Mesenchymal stem cell (in vitro differentiated cells and primary cell): Measurements from ENCODE around the gene RADIL.

Source experiments
- DNase-seq: peaks from one replicate; pipeline ENCODE4 v3.0.0-alpha.2; 2013
- H2AFZ ChIP-seq: one replicate; pipeline ENCODE4 v1.6.1; 2013; ENCODE audit warnings: low read depth, mild to moderate bottlenecking, control low read depth, inconsistent platforms, low read length, moderate library complexity
- H2AK5ac ChIP-seq: 2 replicates; pipeline ENCODE4 v1.6.1; 2013; ENCODE audit warnings: low read length, moderate library complexity, mild to moderate bottlenecking, inconsistent platforms; ENCODE audit not compliant: severe bottlenecking
- H2BK120ac ChIP-seq: one replicate; pipeline ENCODE4 v1.6.1; 2013; ENCODE audit warnings: low read depth, mild to moderate bottlenecking, inconsistent platforms, low read length, moderate library complexity
- H2BK12ac ChIP-seq, 2 experiments: one replicate each; pipeline ENCODE4 v1.6.1; 2013; ENCODE audit warnings: inconsistent platforms in 2 of 2, low read length in 2 of 2, mild to moderate bottlenecking in 2 of 2, moderate library complexity in 2 of 2, control low read depth in 1 of 2
- H2BK15ac ChIP-seq: one replicate; pipeline ENCODE4 v1.6.1; 2013; ENCODE audit warnings: mild to moderate bottlenecking, low read depth, inconsistent platforms; ENCODE audit not compliant: poor library complexity, severe bottlenecking
- H2BK5ac ChIP-seq: 2 replicates; pipeline ENCODE4 v1.6.1; 2013; ENCODE audit warnings: low read depth, mild to moderate bottlenecking, low read length, control low read depth, inconsistent platforms; ENCODE audit not compliant: poor library complexity, severe bottlenecking
- H3K14ac ChIP-seq, 2 experiments: one replicate each; pipeline ENCODE4 v1.6.1; 2013; ENCODE audit warnings: inconsistent platforms in 2 of 2, low read length in 2 of 2, control low read depth in 1 of 2, mild to moderate bottlenecking in 1 of 2, moderate library complexity in 1 of 2
- H3K18ac ChIP-seq, 2 experiments: one replicate each; pipeline ENCODE4 v1.6.1; 2013; ENCODE audit warnings: inconsistent platforms in 2 of 2, low read length in 2 of 2, control low read depth in 1 of 2, low read depth in 1 of 2, mild to moderate bottlenecking in 1 of 2
- H3K23ac ChIP-seq, 2 experiments: one replicate each; pipeline ENCODE4 v1.6.1; 2013; ENCODE audit warnings: inconsistent platforms in 2 of 2, low read length in 2 of 2, mild to moderate bottlenecking in 2 of 2, moderate library complexity in 2 of 2, control low read depth in 1 of 2
- H3K27ac ChIP-seq: 2 replicates; pipeline ENCODE4 v1.5.1; 2013; ENCODE audit warnings: mild to moderate bottlenecking, moderate library complexity, low read length, control low read depth, inconsistent platforms; ENCODE audit not compliant: poor library complexity, severe bottlenecking
- H3K27me3 ChIP-seq, 2 experiments: 2 replicates each; pipeline versions ENCODE4 v1.6.1 to v1.7.0; 2013; ENCODE audit warnings: low read length in 2 of 2, mild to moderate bottlenecking in 2 of 2, moderate library complexity in 2 of 2, control low read depth in 1 of 2, inconsistent platforms in 1 of 2; ENCODE audit not compliant: control insufficient read depth in 1 of 2, insufficient read depth in 1 of 2
- H3K36me3 ChIP-seq, 2 experiments: 2 replicates each; pipeline versions ENCODE4 v1.6.1 to v1.7.0; 2013; ENCODE audit warnings: low read length in 2 of 2, control low read depth in 1 of 2, inconsistent platforms in 1 of 2, low read depth in 1 of 2, mild to moderate bottlenecking in 1 of 2; ENCODE audit not compliant: insufficient read depth in 2 of 2, control insufficient read depth in 1 of 2
- H3K4ac ChIP-seq, 2 experiments: one replicate each; pipeline ENCODE4 v1.6.1; 2013; ENCODE audit warnings: inconsistent platforms in 2 of 2, low read length in 2 of 2, mild to moderate bottlenecking in 2 of 2, moderate library complexity in 2 of 2, control low read depth in 1 of 2, low read depth in 1 of 2
- H3K4me1 ChIP-seq: 2 replicates; pipeline ENCODE4 v1.6.1; 2013; ENCODE audit warnings: low read depth, low read length, control low read depth; ENCODE audit not compliant: control insufficient read depth, insufficient read depth
- H3K4me2 ChIP-seq: 2 replicates; pipeline ENCODE4 v1.6.1; 2013; ENCODE audit warnings: low read length, mild to moderate bottlenecking, inconsistent platforms; ENCODE audit not compliant: poor library complexity, severe bottlenecking
- H3K4me3 ChIP-seq, 2 experiments: 2 replicates each; pipeline versions ENCODE4 v1.5.1 to v1.7.0; 2013; ENCODE audit warnings: low read length in 2 of 2, mild to moderate bottlenecking in 2 of 2, control low read depth in 1 of 2, low read depth in 1 of 2; ENCODE audit not compliant: insufficient read depth in 1 of 2
- H3K79me1 ChIP-seq: replicated peaks from 2 replicates; pipeline ENCODE4 v1.6.1; 2013; ENCODE audit warnings: mild to moderate bottlenecking, control low read depth, low read length, inconsistent platforms; ENCODE audit not compliant: poor library complexity, severe bottlenecking
- H3K9ac ChIP-seq: 2 replicates; pipeline ENCODE4 v1.7.0; 2013; ENCODE audit warnings: mild to moderate bottlenecking, low read length, moderate library complexity
- H3K9me3 ChIP-seq: 2 replicates; pipeline ENCODE4 v1.7.0; 2013; ENCODE audit warnings: mild to moderate bottlenecking, low read length; ENCODE audit not compliant: control insufficient read depth
- H4K8ac ChIP-seq: one replicate; pipeline ENCODE4 v1.6.1; 2013; ENCODE audit warnings: inconsistent platforms, mild to moderate bottlenecking, low read length, moderate library complexity
- H4K91ac ChIP-seq: one replicate; pipeline ENCODE4 v1.6.1; 2013; ENCODE audit warnings: mild to moderate bottlenecking, low read length, inconsistent platforms
- WGBS: methylation state at CpG from one replicate; pipeline ENCODE4 v1.1.7; 2013; ENCODE audit warnings: mixed read lengths; 5-methylcytosine and 5-hydroxymethylcytosine counted together

RADIL gene

GRCh38 chr7:4837803-4838625, 45.5 kb downstream of the RADIL start:
- Histone ChIP-seq H3K4me2 (no peak overlapping the region), H3K4ac (no peak overlapping the region), H3K4me1 (peaks cover 7% of the 10 kb centered on the region), H3K27me3 (peaks cover 0 to 5% of the 10 kb centered on the region in 2 experiments), H3K23ac (no peak overlapping the region), H2BK12ac (no peak overlapping the region), H3K18ac (no peak overlapping the region), H3K9ac (no peak overlapping the region), H3K14ac (no peak overlapping the region), H2BK120ac (no peak overlapping the region), H2AK5ac (no peak overlapping the region), H3K79me1 (no peaks in the 10 kb centered on the region), H2BK5ac (no peak overlapping the region), H3K9me3 (no peaks in the 10 kb centered on the region), H4K8ac (no peak overlapping the region), H3K4me3 (no peak overlapping the region), H4K91ac (no peak overlapping the region), H2BK15ac (no peak overlapping the region), H3K27ac (no peak overlapping the region), H3K36me3 (no peaks in the 10 kb centered on the region), H2AFZ (no peak overlapping the region)
- WGBS = 75% methylated on average over 30 of the region's 30 CpGs
- no peak for DNase-seq

- no peak overlapping the region for H3K9ac ChIP-seq
- no peaks in the 10 kb centered on the region for H3K36me3 ChIP-seq
- H2BK120ac ChIP-seq = no peak overlapping the region
- no peak overlapping the region for H3K4ac ChIP-seq
- H2BK5ac ChIP-seq = no peak overlapping the region
- H4K8ac ChIP-seq = no peak overlapping the region
- no peak overlapping the region for H2AK5ac ChIP-seq
- 78% methylated on average over 22 of the region's 22 CpGs for WGBS
- no peak overlapping the region for H3K14ac ChIP-seq
- H3K79me1 ChIP-seq = no peaks in the 10 kb centered on the region
- peaks cover 0 to 5% of the 10 kb centered on the region in 2 experiments for H3K27me3 ChIP-seq
- DNase-seq = no peak
- no peak overlapping the region for H3K27ac ChIP-seq
- H2AFZ ChIP-seq = no peak overlapping the region
- no peak overlapping the region for H2BK12ac ChIP-seq
- no peak overlapping the region for H4K91ac ChIP-seq
- H3K4me2 ChIP-seq = no peak overlapping the region
- no peak overlapping the region for H3K4me3 ChIP-seq
- no peak overlapping the region for H3K18ac ChIP-seq
- no peak overlapping the region for H3K23ac ChIP-seq
- H3K9me3 ChIP-seq = no peaks in the 10 kb centered on the region
- H2BK15ac ChIP-seq = no peak overlapping the region
- peaks cover 7% of the 10 kb centered on the region for H3K4me1 ChIP-seq
Observed at GRCh38 chr7:4837041-4837802, 46.3 kb downstream of the RADIL start.

- no peak for DNase-seq
- Histone ChIP-seq H2BK15ac (no peak overlapping the region), H3K36me3 (no peaks in the 10 kb centered on the region), H3K14ac (no peak overlapping the region), H4K8ac (no peak overlapping the region), H3K4me2 (no peak overlapping the region), H3K23ac (no peak overlapping the region), H2AK5ac (no peak overlapping the region), H2BK12ac (no peak overlapping the region), H3K9me3 (no peaks in the 10 kb centered on the region), H2AFZ (no peak overlapping the region), H3K79me1 (no peaks in the 10 kb centered on the region), H3K27ac (no peak overlapping the region), H3K4me1 (peaks cover 7% of the 10 kb centered on the region), H4K91ac (no peak overlapping the region), H3K9ac (no peak overlapping the region), H2BK5ac (no peak overlapping the region), H3K27me3 (peaks cover 0 to 5% of the 10 kb centered on the region in 2 experiments), H3K4ac (no peak overlapping the region), H3K4me3 (no peak overlapping the region), H2BK120ac (no peak overlapping the region), H3K18ac (no peak overlapping the region)
- 90% methylated on average over 30 of the region's 30 CpGs for WGBS
Observed at GRCh38 chr7:4836206-4836661, 47.3 kb downstream of the RADIL start.
